HCT116 (cell line): Measurements from ENCODE around the gene XYLT1. TPM values are rescaled to one million over a fixed set of nuclear protein-coding genes. Genes with fewer than 3 reads are reported as not detected.

ENCODE experiments used
- ATAC-seq: fragments of 200-7000 bp; cut with Tn5 transposase; 2 replicates; pipeline ENCODE4 v1.9.1; 2020; ENCODE audit warnings: mild to moderate bottlenecking, moderate library complexity
- BruUV-seq: library from RNA; stranded (reverse); fragments of 400-500 nt; replicated peaks from 2 replicates; lab custom pipeline; 2021; lab: Mats Ljungman, UMichigan
- CTCF ChIA-PET: fragments of 300-600 bp; sonication (Branson Sonifier 250); formaldehyde crosslinking; loops from one replicate; lab custom pipeline; 2021; ENCODE audit warnings: antibody characterized with exemption; lab: Charles Lee
- POLR2A ChIA-PET: fragments of 300-600, 350-600 bp; sonication (Branson Sonifier 250); formaldehyde crosslinking; loops from one replicate; lab custom pipeline; 2021; ENCODE audit warnings: antibody characterized with exemption; lab: Charles Lee
- RAD21 ChIA-PET, 2 experiments: fragments of 300-600 bp; sonication (Branson Sonifier 250); formaldehyde crosslinking; loops; one replicate each; lab custom pipeline; 2023; ENCODE audit warnings: low total read pairs in 2 of 2; ENCODE audit not compliant: uncharacterized antibody in 2 of 2, unreplicated experiment in 2 of 2, low non-redundant PET in 1 of 2; lab: Charles Lee
- DNase-seq: peaks from one replicate; pipeline ENCODE4 v3.0.0-alpha.2; 2010; ENCODE audit warnings: low read depth, low spot score
- H2AFZ ChIP-seq: fragments of 200-600 bp; shearing (Covaris generic), sonication (generic); 2 replicates; pipeline ENCODE4 v1.6.1; 2017; ENCODE audit warnings: low read depth, mixed run types, mixed read lengths, antibody characterized with exemption, low read length; ENCODE audit not compliant: poor library complexity, severe bottlenecking
- H3K27ac ChIP-seq: 2 replicates; pipeline ENCODE4 v1.5.1; 2012; ENCODE audit warnings: low read depth, low read length
- H3K27me3 ChIP-seq: fragments of 200-600 bp; sonication (generic); 2 replicates; pipeline ENCODE4 v1.6.1; 2016; ENCODE audit warnings: mixed run types, low read length, mixed read lengths; ENCODE audit not compliant: insufficient read depth
- H3K36me3 ChIP-seq, 2 experiments: fragments of 200-500 bp in 1 of 2; fragments of 200-600 bp in 1 of 2; sonication (Bioruptor generic) in 1 of 2; sonication (generic) in 1 of 2; 2 replicates each; pipeline versions ENCODE4 v1.5.1 to v1.6.1; 2014 to 2016; ENCODE audit warnings: low read length in 2 of 2, inconsistent platforms in 1 of 2, mixed read lengths in 1 of 2, mixed run types in 1 of 2; ENCODE audit not compliant: insufficient read depth in 2 of 2, control insufficient read depth in 1 of 2
- H3K4me1 ChIP-seq, 2 experiments: fragments of 200-600 bp in 1 of 2; sonication (generic) in 1 of 2; 2 replicates each; pipeline versions ENCODE4 v1.5.1 to v1.6.1; 2012 to 2017; ENCODE audit warnings: low read length in 2 of 2, inconsistent platforms in 1 of 2, mild to moderate bottlenecking in 1 of 2, mixed read lengths in 1 of 2, mixed run types in 1 of 2, moderate library complexity in 1 of 2; ENCODE audit not compliant: insufficient read depth in 2 of 2, control insufficient read depth in 1 of 2
- H3K4me2 ChIP-seq: fragments of 200-600 bp; sonication (generic); 2 replicates; pipeline ENCODE4 v1.6.1; 2017; ENCODE audit warnings: mixed run types, low read length, mixed read lengths
- H3K4me3 ChIP-seq, 2 experiments: fragments of 200-600 bp in 1 of 2; sonication (generic) in 1 of 2; replicated peaks in 1 of 2; 2 replicates each; pipeline ENCODE4 v1.5.1; 2011 to 2016; ENCODE audit warnings: low read length in 2 of 2, control low read depth in 1 of 2, low read depth in 1 of 2, mild to moderate bottlenecking in 1 of 2, mixed read lengths in 1 of 2, mixed run types in 1 of 2
- H3K79me2 ChIP-seq: fragments of 200-600 bp; sonication (generic); 2 replicates; pipeline ENCODE4 v1.6.1; 2017; ENCODE audit warnings: mild to moderate bottlenecking, mixed run types, low read length, moderate library complexity, mixed read lengths; ENCODE audit not compliant: insufficient read depth
- H3K9ac ChIP-seq: fragments of 200-600 bp; sonication (generic); 2 replicates; pipeline ENCODE4 v1.6.1; 2016; ENCODE audit warnings: low read length, mixed read lengths
- H3K9me2 ChIP-seq: fragments of 200-600 bp; sonication (generic), shearing (Covaris generic); 2 replicates; pipeline ENCODE4 v1.6.1; 2017; ENCODE audit warnings: mixed run types, mild to moderate bottlenecking, moderate library complexity; ENCODE audit not compliant: insufficient read depth
- H3K9me3 ChIP-seq, 2 experiments: fragments of 200-500 bp in 1 of 2; fragments of 200-600 bp in 1 of 2; sonication (Bioruptor generic) in 1 of 2; sonication (generic) in 1 of 2; 2 replicates each; pipeline ENCODE4 v1.6.1; 2014 to 2017; ENCODE audit warnings: low read length in 2 of 2, mixed read lengths in 2 of 2, inconsistent platforms in 1 of 2, low read depth in 1 of 2, mild to moderate bottlenecking in 1 of 2, mixed run types in 1 of 2, moderate library complexity in 1 of 2; ENCODE audit not compliant: control insufficient read depth in 1 of 2, insufficient read depth in 1 of 2
- H4K20me1 ChIP-seq: fragments of 200-600 bp; sonication (generic), shearing (Covaris generic); 2 replicates; pipeline ENCODE4 v1.6.1; 2017; ENCODE audit warnings: mixed run types, mild to moderate bottlenecking, moderate library complexity; ENCODE audit not compliant: insufficient read depth
- CBX3 ChIP-seq: IDR thresholded peaks from 2 replicates; pipeline ENCODE4 v1.6.1; 2012; ENCODE audit warnings: low read depth
- EGR1 ChIP-seq: IDR thresholded peaks from 2 replicates; pipeline ENCODE4 v1.6.1; 2012; ENCODE audit warnings: low read depth
- EZH2phosphoT487 ChIP-seq: fragments of 200-600 bp; IDR thresholded peaks from 2 replicates; pipeline ENCODE4 v1.6.1; 2018; ENCODE audit warnings: antibody characterized with exemption, borderline replicate concordance
- REST ChIP-seq: IDR thresholded peaks from 2 replicates; pipeline ENCODE4 v1.6.1; 2012; ENCODE audit warnings: low read depth
- TCF7L2 ChIP-seq: IDR thresholded peaks from 2 replicates; pipeline ENCODE4 v1.7.0; 2011; ENCODE audit warnings: borderline replicate concordance, inconsistent platforms; ENCODE audit not compliant: insufficient read depth, insufficient read length; ENCODE audit errors: extremely low read depth
- YY1 ChIP-seq: IDR thresholded peaks from 2 replicates; pipeline ENCODE4 v1.6.1; 2011; ENCODE audit warnings: low read length, low read depth, moderate library complexity, mild to moderate bottlenecking; ENCODE audit not compliant: insufficient replicate concordance; ENCODE audit errors: extremely low read depth
- ZNF274 ChIP-seq: fragments of 200-500 bp; sonication (Bioruptor generic); IDR thresholded peaks from 2 replicates; pipeline ENCODE4 v1.6.1; 2014; ENCODE audit warnings: mild to moderate bottlenecking, low read depth, low read length, inconsistent platforms
- intact Hi-C: fragments of 100-400 bp; cut with micrococcal nuclease; formaldehyde crosslinking; loops from 2 replicates; pipeline ENCODE4 v1.10.0; 2022
- total RNA-seq: library from RNA; stranded (reverse); gene quantifications from one replicate; pipeline ENCODE4 v1.2.1, GENCODE V29; 2021; ENCODE audit not compliant: unreplicated experiment
- TF ChIP-seq, protein P1 (sequence below): IDR thresholded peaks from 2 replicates; pipeline ENCODE4 v1.6.1; 2012
- TF ChIP-seq, protein P2 (sequence below), 3 experiments: fragments of 200-600 bp in 1 of 3; sonication (generic) in 1 of 3; IDR thresholded peaks in 2 of 3; conservative IDR thresholded peaks in 1 of 3; 2 replicates each; pipeline ENCODE4 v1.5.1; 2012 to 2017; ENCODE audit warnings: low read depth in 2 of 3, low read length in 2 of 3, antibody characterized with exemption in 1 of 3, borderline replicate concordance in 1 of 3, control low read depth in 1 of 3, mild to moderate bottlenecking in 1 of 3, mixed read lengths in 1 of 3, mixed run types in 1 of 3, moderate library complexity in 1 of 3; ENCODE audit not compliant: insufficient read depth in 1 of 3

Gene XYLT1
- total RNA-seq, 1 experiment from 2014 or later: 4.5 TPM

DNA sequence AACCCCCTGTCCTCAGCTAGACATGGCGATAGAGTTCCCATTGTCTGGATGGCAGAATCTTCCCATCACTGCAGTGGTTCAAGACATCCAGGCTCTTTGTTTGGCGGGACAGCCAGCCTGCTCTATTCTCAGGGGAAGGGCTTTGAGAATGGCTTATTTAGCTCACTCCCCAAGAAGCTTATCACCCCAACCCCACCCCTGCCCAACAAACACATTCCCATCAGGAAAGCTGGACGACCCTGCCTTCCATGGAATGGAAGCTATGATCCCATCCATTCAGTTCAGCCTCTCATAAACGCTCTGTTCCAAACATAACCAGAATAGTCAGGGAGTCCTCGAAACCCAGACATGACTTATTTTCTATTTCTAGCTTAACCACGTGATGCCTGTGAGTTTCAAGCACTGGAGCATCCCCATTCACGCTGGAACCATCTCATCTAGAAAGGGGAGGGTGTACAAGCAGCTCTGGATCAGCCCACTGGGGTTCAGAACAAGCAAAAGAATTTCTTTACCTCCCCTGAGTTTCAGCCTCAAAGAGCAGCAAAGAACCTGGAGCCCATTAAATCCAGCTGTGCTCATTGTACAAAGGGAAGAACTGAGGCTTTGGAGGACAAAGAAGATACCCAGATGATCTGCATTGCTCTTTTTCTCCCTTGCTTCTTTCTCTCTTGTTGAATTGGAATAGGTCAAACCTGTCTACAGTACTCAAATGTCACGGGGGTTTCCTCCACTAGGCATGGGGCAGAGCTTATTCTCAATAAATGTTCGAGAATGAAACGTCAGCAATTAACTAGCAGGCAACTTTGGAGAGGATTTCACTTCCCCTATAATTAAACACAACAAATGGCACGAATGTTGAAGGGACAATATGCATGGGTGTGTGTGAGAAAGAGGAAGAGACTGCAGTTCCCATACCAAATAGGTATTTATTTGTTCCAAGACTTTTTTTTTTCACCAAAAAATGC is 93.1 kb downstream of the XYLT1 start:
- no peak for DNase-seq
- intact Hi-C loops: no loop called here
- TF ChIP-seq TCF7L2 (no peak), EGR1 (no peak), EZH2phosphoT487 (no peak), YY1 (no peak), CBX3 (no peak), ZNF274 (no peak), REST (no peak)
- TF ChIP-seq, protein P1, sequence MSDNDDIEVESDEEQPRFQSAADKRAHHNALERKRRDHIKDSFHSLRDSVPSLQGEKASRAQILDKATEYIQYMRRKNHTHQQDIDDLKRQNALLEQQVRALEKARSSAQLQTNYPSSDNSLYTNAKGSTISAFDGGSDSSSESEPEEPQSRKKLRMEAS: no peak
- TF ChIP-seq, protein P2, sequence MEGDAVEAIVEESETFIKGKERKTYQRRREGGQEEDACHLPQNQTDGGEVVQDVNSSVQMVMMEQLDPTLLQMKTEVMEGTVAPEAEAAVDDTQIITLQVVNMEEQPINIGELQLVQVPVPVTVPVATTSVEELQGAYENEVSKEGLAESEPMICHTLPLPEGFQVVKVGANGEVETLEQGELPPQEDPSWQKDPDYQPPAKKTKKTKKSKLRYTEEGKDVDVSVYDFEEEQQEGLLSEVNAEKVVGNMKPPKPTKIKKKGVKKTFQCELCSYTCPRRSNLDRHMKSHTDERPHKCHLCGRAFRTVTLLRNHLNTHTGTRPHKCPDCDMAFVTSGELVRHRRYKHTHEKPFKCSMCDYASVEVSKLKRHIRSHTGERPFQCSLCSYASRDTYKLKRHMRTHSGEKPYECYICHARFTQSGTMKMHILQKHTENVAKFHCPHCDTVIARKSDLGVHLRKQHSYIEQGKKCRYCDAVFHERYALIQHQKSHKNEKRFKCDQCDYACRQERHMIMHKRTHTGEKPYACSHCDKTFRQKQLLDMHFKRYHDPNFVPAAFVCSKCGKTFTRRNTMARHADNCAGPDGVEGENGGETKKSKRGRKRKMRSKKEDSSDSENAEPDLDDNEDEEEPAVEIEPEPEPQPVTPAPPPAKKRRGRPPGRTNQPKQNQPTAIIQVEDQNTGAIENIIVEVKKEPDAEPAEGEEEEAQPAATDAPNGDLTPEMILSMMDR (IDR thresholded peaks at IDR 0.05 in 2 of 3, conservative IDR thresholded peaks at IDR 0.05 in 1 of 3; ENCODE audit: borderline replicate concordance in 1 of 3, insufficient read depth in 1 of 3, low read depth in 2 of 3, low read length in 2 of 3): no peak
- Histone ChIP-seq H3K36me3 (no peaks in the 10 kb centered on the region), H3K9me3 (no peaks in the 10 kb centered on the region), H4K20me1 (no peaks in the 10 kb centered on the region), H3K9ac (no peak overlapping the region), H3K4me3 (no peak overlapping the region), H3K4me1 (no peaks in the 10 kb centered on the region), H3K27ac (no peak overlapping the region), H2AFZ (no peak overlapping the region), H3K27me3 (peaks cover 32% of the 10 kb centered on the region; the same call in 1 of the 2 replicates), H3K4me2 (no peak overlapping the region), H3K9me2 (no peaks in the 10 kb centered on the region), H3K79me2 (no peaks in the 10 kb centered on the region)
- no TSS peak for BruUV-seq
- no peak for ATAC-seq
- CTCF ChIA-PET: no interaction called here
- RAD21 ChIA-PET: no interaction called here
- POLR2A ChIA-PET: no interaction called here
